Measurements from ENCODE around the gene ARL6IP5.

Gene ARL6IP5

DNA sequence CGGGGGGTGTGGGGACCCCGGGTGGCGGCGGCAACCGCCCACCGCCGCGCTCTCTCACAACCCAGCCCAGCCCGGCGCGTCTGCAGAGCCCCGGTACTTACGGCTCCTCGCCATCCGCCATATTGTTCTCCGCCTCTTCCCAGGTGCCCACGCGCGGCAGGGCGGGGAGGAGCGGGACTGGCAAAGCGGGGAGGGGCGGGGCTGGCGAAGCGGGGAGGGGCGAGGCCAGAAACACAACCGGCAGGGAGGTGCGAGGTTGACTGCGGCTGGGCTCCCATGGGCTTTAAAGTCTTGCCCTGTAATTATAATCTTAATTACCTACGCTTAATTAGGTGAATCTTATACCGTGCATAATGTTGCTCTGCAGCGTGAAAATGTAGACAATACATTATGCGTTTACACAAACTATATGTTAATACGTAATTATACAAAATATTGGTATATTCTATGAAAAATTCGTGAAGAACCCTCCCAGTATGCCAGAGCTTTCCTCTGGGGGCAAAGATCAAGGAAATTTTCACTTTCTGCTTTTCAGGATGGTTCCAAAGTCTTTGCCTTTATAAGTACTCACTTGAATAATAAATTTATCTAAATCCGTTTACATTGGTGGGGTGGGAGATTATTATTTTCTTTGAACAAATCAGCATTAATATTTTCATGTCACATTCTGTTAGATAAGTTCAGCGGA lies 4.4 kb upstream of the ARL6IP5 start, which contains the start of gene UBA3:
TSS of gene UBA3 (minus strand) at position 133 of the 688 bp plus-strand sequence. CDS start at position 121, 12 bp downstream.
- TF ChIP-seq CTCF (IDR thresholded peaks at IDR 0.05; ENCODE audit: insufficient read depth, missing control alignments): no peak
- FAIRE-seq (no peak), DNase-seq (ENCODE audit: insufficient read length, low spot score) (peak; percentile 42)

DNA sequence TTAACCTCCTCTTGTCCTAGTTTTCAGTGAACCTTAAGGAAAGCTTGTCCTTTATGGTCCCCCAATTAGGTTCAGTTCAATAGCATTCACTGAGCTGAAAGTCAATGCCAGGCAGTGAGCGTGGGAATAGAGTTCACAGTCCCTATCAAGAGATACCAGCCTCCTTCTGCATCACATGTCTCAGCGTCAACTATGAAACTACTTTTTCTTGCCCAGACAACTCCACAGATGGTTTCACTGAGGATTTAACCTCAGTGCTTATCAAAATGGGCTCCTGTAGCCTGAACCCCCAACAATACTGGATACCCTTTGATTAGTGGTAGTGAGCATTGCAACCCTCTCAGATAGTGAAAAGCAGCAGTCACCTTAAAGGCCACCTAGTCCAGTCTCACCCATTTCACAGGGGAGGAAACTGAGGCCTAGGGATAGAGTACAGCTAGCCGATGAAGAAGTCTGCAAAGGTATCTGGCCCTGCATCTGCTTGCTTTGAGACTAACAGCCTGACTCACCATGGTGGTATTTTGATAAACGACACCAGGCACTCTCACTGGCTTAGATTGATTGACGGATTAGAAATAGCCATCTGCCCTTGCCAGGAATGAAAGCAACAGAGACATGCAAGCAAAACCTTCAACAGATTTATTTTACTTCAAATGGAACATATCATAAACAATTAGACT lies 3.0 kb upstream of the ARL6IP5 start:
- TF ChIP-seq CTCF (IDR thresholded peaks at IDR 0.05; ENCODE audit: insufficient read depth, missing control alignments): no peak
- no peak for DNase-seq (ENCODE audit: insufficient read length, low spot score)
- peak; percentile 48 for FAIRE-seq

DNA sequence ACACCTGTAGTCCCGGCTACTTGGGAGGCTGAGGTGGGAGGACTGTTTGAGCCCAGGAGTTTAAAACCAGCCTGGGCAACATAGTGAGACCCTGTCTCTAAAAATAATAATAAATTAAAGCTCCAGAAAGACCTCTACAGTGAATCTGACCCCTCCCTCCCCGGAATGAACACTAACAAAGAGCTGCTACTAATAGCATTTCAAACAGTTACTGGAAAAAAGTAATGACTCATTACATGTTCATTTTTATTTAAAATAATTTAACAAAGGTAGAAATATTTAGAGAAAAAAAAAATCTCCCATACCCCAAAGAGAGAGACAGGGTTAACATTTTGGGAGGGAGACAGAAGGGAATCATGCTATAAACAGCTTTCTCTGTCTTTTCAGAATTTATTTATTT lies 2.4 kb upstream of the ARL6IP5 start:
- TF ChIP-seq CTCF (IDR thresholded peaks at IDR 0.05; ENCODE audit: insufficient read depth, missing control alignments): no peak
- DNase-seq (ENCODE audit: insufficient read length, low spot score) (no peak), FAIRE-seq (no peak)

- no peak for FAIRE-seq
- DNase-seq (ENCODE audit: insufficient read length, low spot score): no peak
- no peak for TF ChIP-seq CTCF (IDR thresholded peaks at IDR 0.05; ENCODE audit: insufficient read depth, missing control alignments)
Observed at GRCh38 chr3:69082805-69083204, 1.9 kb upstream of the ARL6IP5 start.

GRCh38 chr3:69085168-69085832 lies 563 bp downstream of the ARL6IP5 start:
- DNase-seq (ENCODE audit: insufficient read length, low spot score) (no peak), FAIRE-seq (no peak)
- no peak for TF ChIP-seq CTCF (IDR thresholded peaks at IDR 0.05; ENCODE audit: insufficient read depth, missing control alignments)

DNA sequence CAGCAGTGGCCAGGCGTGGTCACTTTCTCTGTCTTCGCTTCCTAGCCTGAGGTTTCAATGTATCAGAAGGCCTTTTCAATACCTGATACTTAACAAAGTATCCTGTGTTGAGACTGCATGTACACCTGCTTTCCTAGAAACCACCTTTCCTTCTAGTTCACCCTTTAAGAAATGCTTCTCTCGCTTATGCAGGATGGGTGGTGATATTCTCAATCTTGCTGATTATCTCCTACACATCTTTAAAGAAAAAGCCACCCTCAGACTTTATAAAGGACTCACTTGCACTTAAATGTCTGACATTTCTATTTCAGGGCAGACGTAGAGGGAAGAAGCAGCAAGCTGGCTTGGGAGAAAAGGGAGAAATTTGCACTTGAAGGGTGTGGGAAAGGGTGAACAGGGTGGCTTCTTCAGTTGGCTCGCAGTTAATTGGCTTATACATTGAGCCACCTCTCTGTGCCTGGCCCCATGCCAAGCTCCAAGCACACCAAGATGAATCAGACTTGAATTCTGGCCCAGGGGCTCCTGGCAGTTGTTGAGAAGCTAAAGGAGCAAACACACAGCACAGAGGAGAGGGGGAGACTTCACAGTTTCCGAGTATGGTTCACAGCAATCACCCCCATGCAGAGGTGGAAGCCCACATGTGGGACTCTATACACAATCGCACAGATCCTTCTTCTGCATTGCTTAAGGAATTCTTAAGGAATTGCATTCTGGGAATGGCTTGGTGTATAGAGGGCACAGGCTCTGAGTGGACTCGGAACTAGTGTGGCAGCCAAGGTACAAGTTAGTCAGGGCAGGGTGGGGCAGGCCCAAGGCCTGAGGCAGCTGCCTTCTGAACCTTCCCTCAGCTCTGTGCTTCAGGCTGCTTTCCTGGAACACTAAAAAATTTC lies 1.3 kb downstream of the ARL6IP5 start:
- DNase-seq (ENCODE audit: insufficient read length, low spot score) (no peak), FAIRE-seq (no peak)

More for the DNA sequence above, 1.3 kb downstream of the ARL6IP5 start:
- no peak for TF ChIP-seq CTCF (IDR thresholded peaks at IDR 0.05; ENCODE audit: insufficient read depth, missing control alignments)
